ENCODE measurements around the gene OR7G1.

DNA sequence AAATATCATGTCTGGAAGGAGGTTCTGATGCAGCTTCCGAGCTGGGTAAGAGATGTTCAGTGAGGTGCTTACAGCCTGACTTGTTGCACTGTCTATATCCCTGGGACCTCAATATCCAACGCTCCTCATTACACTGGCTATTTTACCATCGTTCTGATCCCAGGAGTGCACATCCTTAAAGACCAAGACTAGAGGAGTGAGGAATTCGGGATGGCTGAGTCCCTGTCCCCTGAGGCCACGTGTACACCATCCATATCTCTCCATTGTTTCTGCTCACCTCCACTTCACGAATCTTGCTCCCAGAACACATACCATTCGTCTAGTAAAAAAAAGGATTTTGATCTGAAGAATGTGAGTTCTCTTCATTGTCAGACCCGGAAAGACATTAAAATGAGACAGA, 8.2 kb downstream of the OR7G1 start, which contains the start of gene OR7G2:
- TF ChIP-seq GATA3 (IDR thresholded peaks at IDR 0.05; ENCODE audit: low read depth, low read length) (no peak), GATA2 (IDR thresholded peaks at IDR 0.05; ENCODE audit: low read depth, low read length) (no peak)

Measured in SH-SY5Y (cell line).